Heart left ventricle (tissue), 16 donors: ENCODE results near the gene SIGMAR1. TPM values are rescaled to one million over a fixed set of nuclear protein-coding genes. Genes with fewer than 3 reads are reported as not detected.

ENCODE experiments used
- ATAC-seq, 4 donors: fragments of 200-7000 bp; cut with Tn5 transposase; one replicate each; pipeline ENCODE4 v1.9.1; 2020 to 2022; ENCODE audit warnings: moderate library complexity in 4 of 4, mild to moderate bottlenecking in 3 of 4, moderate number of reproducible peaks in 1 of 4
- DNase-seq, 5 donors: peaks; one replicate each; pipeline ENCODE4 v3.0.0-alpha.2; 2020
- H3K27ac ChIP-seq, 12 donors: fragments of 200-600 bp; sonication (generic) in 4 of 12; one replicate each; pipeline versions ENCODE4 v1.5.0 to v1.8.0; 2016 to 2022; ENCODE audit warnings: mild to moderate bottlenecking in 2 of 12
- H3K27me3 ChIP-seq, 9 donors: fragments of 200-600 bp; sonication (generic) in 2 of 9; one replicate each; pipeline versions ENCODE4 v1.5.1 to v1.8.0; 2016 to 2022; ENCODE audit warnings: mild to moderate bottlenecking in 3 of 9
- H3K36me3 ChIP-seq, 9 donors: fragments of 200-600 bp; sonication (generic) in 2 of 9; one replicate each; pipeline versions ENCODE4 v1.5.0 to v1.8.0; 2018 to 2022; ENCODE audit warnings: mild to moderate bottlenecking in 2 of 9
- H3K4me1 ChIP-seq, 12 donors: fragments of 200-600 bp; sonication (generic) in 4 of 12; one replicate each; pipeline versions ENCODE4 v1.5.0 to v1.8.0; 2016 to 2022; ENCODE audit warnings: mild to moderate bottlenecking in 3 of 12
- H3K4me3 ChIP-seq, 12 donors: fragments of 200-600 bp; sonication (generic) in 4 of 12; one replicate each; pipeline versions ENCODE4 v1.5.0 to v1.8.0; 2017 to 2022; ENCODE audit warnings: mild to moderate bottlenecking in 9 of 12, moderate library complexity in 4 of 12
- H3K9me3 ChIP-seq, 12 donors: fragments of 200-600 bp; sonication (generic) in 4 of 12; one replicate each; pipeline versions ENCODE4 v1.5.0 to v1.8.0; 2016 to 2022; ENCODE audit warnings: mild to moderate bottlenecking in 1 of 12
- POLR2A ChIP-seq, 2 donors: fragments of 450-650 bp; IDR thresholded peaks; one replicate each; pipeline ENCODE4 v1.6.1; 2017; ENCODE audit warnings: antibody characterized with exemption in 2 of 2, mild to moderate bottlenecking in 2 of 2, moderate library complexity in 2 of 2
- WGBS, 4 donors: extraction: QIAGEN DNeasy Blood & Tissue Kit in 2 of 4; methylation state at CpG; one replicate each; pipeline versions ENCODE4 v1.1.5 to v1.1.7; 2013 to 2018; 5-methylcytosine and 5-hydroxymethylcytosine counted together
- intact Hi-C, 10 donors: fragments of 100-400 bp; cut with DNase I; formaldehyde crosslinking; loops; one replicate each; pipeline versions ENCODE4 v1.11.1 to v1.14.2; 2022
- polyA plus RNA-seq, 2 donors: library from polyadenylated mRNA; stranded (reverse); fragments of 200-250 nt; gene quantifications; one replicate each; pipeline ENCODE4 v1.2.3, GENCODE V29; 2013
- total RNA-seq, 9 donors: library from RNA; depleted of rRNA in 2 of 9; stranded (reverse); fragments of >200 nt in 2 of 9; fragmentation: NEBNext Ultra II Directional in 3 of 9; extraction: Animal tissue kit (Norgen Biotek cat#: 25700) in 3 of 9; gene quantifications; one replicate each; pipeline versions ENCODE4 v1.1.0 to v1.2.4, GENCODE V29; 2016 to 2023
- TF ChIP-seq, protein P1 (sequence below), 12 donors: fragments of 200-600 bp; sonication (generic) in 4 of 12; IDR thresholded peaks; one replicate each; pipeline versions ENCODE4 v1.5.0 to v1.8.0; 2018 to 2022; ENCODE audit warnings: antibody characterized with exemption in 12 of 12, mild to moderate bottlenecking in 5 of 12
- donor health status: ischemic (EF 13 %, LVEDD 7.1; RV severe dilation, severe dysfunction).
- donor health status: healthy with polysubstance abuse.
- donor health status: DM: no; HTN: yes; CAD: no.
- donor health status: DM: no; HTN: no; CAD: no.
- donor health status: ischemic (EF 25% LVEDD 6.9; RV normal size, moderate dysfunction).
- donor health status: ischemic (EF 25% LVEDD 5.7; RV mildly dilated, moderate dysfunction).
- donor health status: healthy.
- donor health status: DM: yes; HTN: yes; CAD: no.
- donor health status: ischemic (EF 35%, LVEDD 5.7; RV mildly dilated, moderate dysfunction).
- donor health status: nonischemic (EF 11% LVEDD 7.7; RV severe dilation, severe dysfunction).
- donor health status: DM: yes; HTN: yes; CAD: no.
- donor health status: PGD.
- donor health status: ischemic (EF 29% LVEDD 5.4; RV normal size, mild dysfunction).
- donor health status: nonischemic (EF 23%, LVEDD 6.1; RV moderate dilation, normal function).

SIGMAR1 gene
- total and polyA plus RNA-seq, 11 donors: 17.0 to 55.3 (median 24.9) TPM

GRCh38 chr9:34599546-34599945, 38.0 kb downstream of the SIGMAR1 start:
- H3K4me3 ChIP-seq: no peak overlapping the region
- ATAC-seq: no peak
- WGBS, 4 donors: 22 to 43% (median 26%) methylated on average over 1 of the region's 1 CpG
- no peaks in the 10 kb centered on the region for H3K36me3 ChIP-seq
- H3K27ac ChIP-seq: no peak overlapping the region
- H3K9me3 ChIP-seq: no peaks in the 10 kb centered on the region
- H3K4me1 ChIP-seq: peaks cover 0 to 5% (median 0%) of the 10 kb centered on the region in 12 donors
- TF ChIP-seq POLR2A (IDR thresholded peaks at IDR 0.05): no peak
- TF ChIP-seq, protein P1, sequence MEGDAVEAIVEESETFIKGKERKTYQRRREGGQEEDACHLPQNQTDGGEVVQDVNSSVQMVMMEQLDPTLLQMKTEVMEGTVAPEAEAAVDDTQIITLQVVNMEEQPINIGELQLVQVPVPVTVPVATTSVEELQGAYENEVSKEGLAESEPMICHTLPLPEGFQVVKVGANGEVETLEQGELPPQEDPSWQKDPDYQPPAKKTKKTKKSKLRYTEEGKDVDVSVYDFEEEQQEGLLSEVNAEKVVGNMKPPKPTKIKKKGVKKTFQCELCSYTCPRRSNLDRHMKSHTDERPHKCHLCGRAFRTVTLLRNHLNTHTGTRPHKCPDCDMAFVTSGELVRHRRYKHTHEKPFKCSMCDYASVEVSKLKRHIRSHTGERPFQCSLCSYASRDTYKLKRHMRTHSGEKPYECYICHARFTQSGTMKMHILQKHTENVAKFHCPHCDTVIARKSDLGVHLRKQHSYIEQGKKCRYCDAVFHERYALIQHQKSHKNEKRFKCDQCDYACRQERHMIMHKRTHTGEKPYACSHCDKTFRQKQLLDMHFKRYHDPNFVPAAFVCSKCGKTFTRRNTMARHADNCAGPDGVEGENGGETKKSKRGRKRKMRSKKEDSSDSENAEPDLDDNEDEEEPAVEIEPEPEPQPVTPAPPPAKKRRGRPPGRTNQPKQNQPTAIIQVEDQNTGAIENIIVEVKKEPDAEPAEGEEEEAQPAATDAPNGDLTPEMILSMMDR (IDR thresholded peaks at IDR 0.05): no peak
- intact Hi-C loops: loop anchor here in 5 of 10 donors (5.0 to 10.0 kb wide), 5 partner anchors 95 to 265 kb away; no protein-coding TSS in a partner anchor
- DNase-seq: no peak
- peaks cover 0 to 2% (median 0%) of the 10 kb centered on the region in 9 donors for H3K27me3 ChIP-seq

DNA sequence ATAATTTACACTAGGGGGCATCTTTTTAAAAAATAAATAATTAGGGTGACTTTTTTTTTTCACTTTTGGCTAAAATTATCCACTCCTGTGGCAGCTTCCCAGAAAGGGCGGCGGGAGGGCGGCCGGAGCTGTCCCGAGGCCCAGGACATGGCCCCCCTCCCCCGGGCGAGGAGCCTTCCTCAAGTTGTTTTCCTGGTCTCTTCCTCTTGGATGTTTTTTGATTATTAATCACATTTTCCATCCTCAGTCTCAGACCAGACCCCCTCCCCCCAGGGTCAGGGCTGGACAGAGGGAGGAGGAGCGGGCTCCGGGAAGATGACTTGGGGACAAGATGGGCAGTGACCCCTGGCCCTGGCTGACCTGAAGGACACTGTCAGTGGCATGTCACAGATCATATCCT, 43.4 kb downstream of the SIGMAR1 start:
- WGBS, 4 donors: 39 to 61% (median 44%) methylated on average over 9 of the region's 9 CpGs
- H3K4me1 ChIP-seq: peaks cover 0 to 44% (median 27%) of the 10 kb centered on the region in 12 donors
- H3K36me3 ChIP-seq: no peaks in the 10 kb centered on the region
- no peak overlapping the region for H3K4me3 ChIP-seq
- DNase-seq (no peak), ATAC-seq (no peak)
- H3K27me3 ChIP-seq: peaks cover 0 to 49% (median 10%) of the 10 kb centered on the region in 9 donors
- H3K9me3 ChIP-seq: no peaks in the 10 kb centered on the region
- intact Hi-C loops: loop anchor here (5.0 to 10.0 kb wide), 11 partner anchors 89 to 262 kb away; no protein-coding TSS in a partner anchor
- TF ChIP-seq POLR2A (IDR thresholded peaks at IDR 0.05): no peak
- TF ChIP-seq, protein P1 (IDR thresholded peaks at IDR 0.05): peak in 2 of 12 donors; percentile 2 to 11
- peak overlapping the region in 4 of 12 donors; percentile 20 to 44 (median 39) for H3K27ac ChIP-seq

- H3K9me3 ChIP-seq: no peaks in the 10 kb centered on the region
- H3K36me3 ChIP-seq: no peaks in the 10 kb centered on the region
- peaks cover 4 to 61% (median 13%) of the 10 kb centered on the region in 9 donors for H3K27me3 ChIP-seq
- DNase-seq (peak; percentile 58 to 80 (median 77)), ATAC-seq (peak; percentile 77 to 83 (median 80))
- H3K27ac ChIP-seq: peak overlapping the region in 8 of 12 donors; percentile 17 to 66 (median 36)
- intact Hi-C loops: loop anchor here (1.0 to 10.0 kb wide), 12 partner anchors 45 to 261 kb away; no protein-coding TSS in a partner anchor
- H3K4me1 ChIP-seq: peaks cover 0 to 52% (median 30%) of the 10 kb centered on the region in 12 donors
- TF ChIP-seq, protein P1 (IDR thresholded peaks at IDR 0.05): no peak
- no peak for TF ChIP-seq POLR2A (IDR thresholded peaks at IDR 0.05)
- WGBS, 4 donors: 12 to 20% (median 13%) methylated on average over 12 to 26 of the region's 26 CpGs
- H3K4me3 ChIP-seq: peak overlapping the region in 1 of 12 donors; percentile 3
Measured at GRCh38 chr9:34592895-34593601, 44.5 kb downstream of the SIGMAR1 start.
